NT2/D1 (cell line): Measurements from ENCODE around the gene TNXB.

Experiments
- DNase-seq: peaks from one replicate; pipeline ENCODE4 v3.0.0-alpha.2; 2011; ENCODE audit warnings: low read depth, low spot score
- H3K27me3 ChIP-seq: 2 replicates; pipeline ENCODE4 v1.6.0; 2011; ENCODE audit warnings: mild to moderate bottlenecking; ENCODE audit not compliant: insufficient read length, insufficient read depth
- H3K36me3 ChIP-seq: 2 replicates; pipeline ENCODE4 v1.6.1; 2011; ENCODE audit warnings: mild to moderate bottlenecking, low read length, mixed read lengths; ENCODE audit not compliant: insufficient read depth, insufficient read length
- H3K4me1 ChIP-seq: 2 replicates; pipeline ENCODE4 v1.5.1; 2011; ENCODE audit not compliant: insufficient read depth, insufficient read length
- H3K4me3 ChIP-seq: 2 replicates; pipeline ENCODE4 v1.5.1; 2011; ENCODE audit warnings: low read depth; ENCODE audit not compliant: insufficient read length
- H3K9ac ChIP-seq: 2 replicates; pipeline ENCODE4 v1.6.0; 2011; ENCODE audit warnings: low read depth; ENCODE audit not compliant: insufficient read length
- H3K9me3 ChIP-seq: 2 replicates; pipeline ENCODE4 v1.5.1; 2011; ENCODE audit warnings: mild to moderate bottlenecking, low read length; ENCODE audit not compliant: insufficient read depth
- SUZ12 ChIP-seq: IDR thresholded peaks from 2 replicates; pipeline ENCODE4 v1.6.1; 2011; ENCODE audit not compliant: insufficient read length, insufficient read depth; ENCODE audit errors: extremely low read depth
- YY1 ChIP-seq: IDR thresholded peaks from 2 replicates; pipeline ENCODE4 v1.6.1; 2011; ENCODE audit not compliant: insufficient read length, insufficient read depth
- ZNF274 ChIP-seq: IDR thresholded peaks from 2 replicates; pipeline ENCODE4 v1.6.1; 2011; ENCODE audit warnings: mild to moderate bottlenecking, low read depth, low read length

TNXB gene

GRCh38 chr6:32116674-32117073, 7.5 kb upstream of the TNXB start:
- no peak for DNase-seq
- H3K36me3 ChIP-seq = peaks cover 62% of the 10 kb centered on the region
- H3K9me3 ChIP-seq = no peaks in the 10 kb centered on the region
- H3K27me3 ChIP-seq = no peaks in the 10 kb centered on the region
- no peak overlapping the region for H3K4me3 ChIP-seq
- H3K4me1 ChIP-seq = peaks cover 3% of the 10 kb centered on the region
- TF ChIP-seq YY1 (no peak), ZNF274 (no peak), SUZ12 (no peak)
- H3K9ac ChIP-seq = no peak overlapping the region

- peaks cover 3% of the 10 kb centered on the region for H3K4me1 ChIP-seq
- peaks cover 60% of the 10 kb centered on the region for H3K36me3 ChIP-seq
- no peak for DNase-seq
- no peak for TF ChIP-seq YY1
- TF ChIP-seq ZNF274 = no peak
- no peak for TF ChIP-seq SUZ12
- H3K27me3 ChIP-seq = no peaks in the 10 kb centered on the region
- no peak overlapping the region for H3K4me3 ChIP-seq
- H3K9me3 ChIP-seq = no peaks in the 10 kb centered on the region
- H3K9ac ChIP-seq = no peak overlapping the region
Observed at GRCh38 chr6:32115623-32116022, 6.5 kb upstream of the TNXB start.

- H3K36me3 ChIP-seq = peaks cover 57% of the 10 kb centered on the region
- H3K9ac ChIP-seq = no peak overlapping the region
- no peak overlapping the region for H3K4me3 ChIP-seq
- no peaks in the 10 kb centered on the region for H3K27me3 ChIP-seq
- TF ChIP-seq YY1 = no peak
- no peak for TF ChIP-seq SUZ12
- no peak for TF ChIP-seq ZNF274
- peaks cover 3% of the 10 kb centered on the region for H3K4me1 ChIP-seq
- no peaks in the 10 kb centered on the region for H3K9me3 ChIP-seq
- DNase-seq = no peak
Observed at GRCh38 chr6:32114796-32115195, 5.7 kb upstream of the TNXB start.

GRCh38 chr6:32113386-32114352, 4.5 kb upstream of the TNXB start:
- Histone ChIP-seq H3K9ac (no peak overlapping the region), H3K27me3 (no peaks in the 10 kb centered on the region), H3K4me1 (peaks cover 8% of the 10 kb centered on the region), H3K4me3 (no peak overlapping the region), H3K9me3 (no peaks in the 10 kb centered on the region), H3K36me3 (peaks cover 52% of the 10 kb centered on the region)
- no peak for DNase-seq
- TF ChIP-seq ZNF274 (no peak), YY1 (no peak), SUZ12 (no peak)

- H3K36me3 ChIP-seq = peaks cover 43% of the 10 kb centered on the region
Observed at GRCh38 chr6:32112431-32112980, 3.4 kb upstream of the TNXB start.

DNA sequence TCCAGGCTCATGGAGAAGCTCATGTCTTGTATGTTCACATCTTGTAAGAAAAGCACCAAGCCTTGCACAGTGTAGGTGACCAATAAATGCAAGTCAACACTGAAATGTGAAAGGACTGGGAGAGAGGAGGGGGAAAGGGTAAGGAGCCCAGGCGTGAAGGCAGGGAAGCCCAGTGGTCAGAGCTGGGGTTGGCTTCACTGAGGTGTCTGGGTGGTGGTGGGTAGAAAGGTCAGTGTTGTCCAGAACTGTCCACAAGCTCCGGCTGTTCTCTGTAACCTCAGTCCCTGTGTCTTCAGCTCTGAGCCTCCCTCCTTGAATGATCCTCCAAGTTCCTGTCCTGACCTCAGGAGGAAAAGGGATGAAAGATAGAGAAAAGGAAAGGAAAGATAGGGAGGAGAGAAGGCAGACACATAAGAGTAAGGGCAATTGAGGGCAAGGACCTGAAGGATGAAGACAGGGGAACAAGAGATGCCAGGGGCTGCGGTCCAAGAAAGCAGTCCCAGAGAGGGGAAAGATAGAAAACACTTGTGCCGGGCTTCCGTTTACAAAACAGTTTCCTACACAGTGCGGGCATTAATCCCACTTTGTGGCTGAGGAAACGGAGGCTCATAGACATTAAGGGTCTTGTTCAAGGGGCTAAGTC, 2.4 kb upstream of the TNXB start:
- no peak for TF ChIP-seq SUZ12
- H3K9ac ChIP-seq = no peak overlapping the region
- DNase-seq = no peak
- peaks cover 33% of the 10 kb centered on the region for H3K36me3 ChIP-seq
- no peaks in the 10 kb centered on the region for H3K9me3 ChIP-seq
- H3K27me3 ChIP-seq = no peaks in the 10 kb centered on the region
- H3K4me1 ChIP-seq = peaks cover 10% of the 10 kb centered on the region
- no peak overlapping the region for H3K4me3 ChIP-seq

More at GRCh38 chr6:32112431-32112980, 3.4 kb upstream of the TNXB start:
- peaks cover 10% of the 10 kb centered on the region for H3K4me1 ChIP-seq
- DNase-seq = no peak
- TF ChIP-seq YY1 = no peak
- TF ChIP-seq SUZ12 = no peak
- TF ChIP-seq ZNF274 = no peak
- H3K4me3 ChIP-seq = no peak overlapping the region
- no peaks in the 10 kb centered on the region for H3K27me3 ChIP-seq
- H3K9me3 ChIP-seq = no peaks in the 10 kb centered on the region
- H3K9ac ChIP-seq = no peak overlapping the region

DNA sequence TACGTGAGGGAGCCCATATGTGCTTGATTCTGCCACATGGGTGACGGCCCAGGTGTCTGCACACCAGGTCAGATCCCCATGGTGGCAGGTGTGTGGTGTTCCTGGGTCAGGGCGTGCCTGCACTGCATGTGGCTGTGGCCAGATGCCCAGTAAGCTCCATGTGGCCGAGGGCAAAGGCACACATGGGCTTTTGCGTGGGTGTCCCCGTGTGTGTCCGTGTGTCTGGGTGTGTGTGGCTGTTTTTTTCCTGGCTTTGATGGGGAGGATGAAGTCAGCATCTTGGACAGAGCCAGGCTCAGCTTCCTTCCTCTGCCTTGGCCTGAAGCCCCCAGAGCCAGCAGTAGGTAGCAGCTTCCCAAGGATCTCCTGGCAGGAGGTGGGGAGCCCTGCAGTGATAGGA, 1.5 kb upstream of the TNXB start:
- H3K4me3 ChIP-seq = no peak overlapping the region
- DNase-seq = no peak
- H3K9ac ChIP-seq = no peak overlapping the region
- H3K4me1 ChIP-seq = peaks cover 10% of the 10 kb centered on the region
- no peaks in the 10 kb centered on the region for H3K9me3 ChIP-seq
- no peaks in the 10 kb centered on the region for H3K27me3 ChIP-seq
- TF ChIP-seq ZNF274 (no peak), YY1 (no peak), SUZ12 (no peak)
- H3K36me3 ChIP-seq = peaks cover 24% of the 10 kb centered on the region
